ENCODE data around the gene CCDC192. TPM values are rescaled to one million over a fixed set of nuclear protein-coding genes. Genes with fewer than 3 reads are reported as not detected.
"Not testable (repeated sequence)": the region's sequence is repeated elsewhere in the genome, so short reads cannot be mapped to it uniquely, and the experiment has no call there.

Gene CCDC192
- total RNA-seq, 2 donors from 2014 or later: not detected

DNA sequence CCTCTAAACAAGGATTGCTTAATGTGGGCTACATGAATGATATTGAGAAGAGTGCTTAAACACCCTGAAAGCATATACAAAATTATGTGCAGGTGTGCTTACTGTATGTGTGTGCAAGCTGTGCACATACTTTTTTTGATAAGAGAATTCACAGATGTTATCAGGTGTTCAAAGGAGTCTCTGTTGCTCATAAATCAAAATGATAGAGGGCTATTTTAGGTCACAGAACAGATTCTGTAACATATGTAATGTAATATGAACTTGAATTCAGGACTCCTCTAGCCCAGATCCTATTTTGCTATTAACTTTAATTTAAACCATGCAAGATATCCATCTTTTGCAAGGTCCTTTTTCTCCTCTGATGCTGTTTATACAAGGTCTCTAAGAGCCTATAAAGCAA is 38.2 kb downstream of the CCDC192 start:
- DNase-seq (ENCODE audit: low spot score): no peak
- TF ChIP-seq CTCF (IDR thresholded peaks at IDR 0.05): no peak
- Histone ChIP-seq H3K27ac (no peak overlapping the region), H3K4me3 (no peak overlapping the region), H3K36me3 (no peaks in the 10 kb centered on the region), H3K4me1 (ENCODE audit: control insufficient read depth in 1 of 2, low read depth in 2 of 2) (no peaks in the 10 kb centered on the region), H3K27me3 (replicated peaks; ENCODE audit: insufficient read depth) (no peaks in the 10 kb centered on the region), H3K9me3 (no peaks in the 10 kb centered on the region)
- no peak for ATAC-seq (ENCODE audit: insufficient number of reproducible peaks, low FRiP score, low read depth)

- DNase-seq (ENCODE audit: low spot score) (no peak), ATAC-seq (ENCODE audit: insufficient number of reproducible peaks, low FRiP score, low read depth) (no peak)
- Histone ChIP-seq H3K4me1 (ENCODE audit: control insufficient read depth in 1 of 2, low read depth in 2 of 2) (no peaks in the 10 kb centered on the region), H3K27me3 (replicated peaks; ENCODE audit: insufficient read depth) (no peaks in the 10 kb centered on the region), H3K9me3 (no peaks in the 10 kb centered on the region), H3K27ac (no peak overlapping the region), H3K36me3 (no peaks in the 10 kb centered on the region), H3K4me3 (no peak overlapping the region)
- no peak for TF ChIP-seq CTCF (IDR thresholded peaks at IDR 0.05)
These were observed 41.0 kb downstream of the CCDC192 start for GRCh38 chr5:127744241-127744640.

DNA sequence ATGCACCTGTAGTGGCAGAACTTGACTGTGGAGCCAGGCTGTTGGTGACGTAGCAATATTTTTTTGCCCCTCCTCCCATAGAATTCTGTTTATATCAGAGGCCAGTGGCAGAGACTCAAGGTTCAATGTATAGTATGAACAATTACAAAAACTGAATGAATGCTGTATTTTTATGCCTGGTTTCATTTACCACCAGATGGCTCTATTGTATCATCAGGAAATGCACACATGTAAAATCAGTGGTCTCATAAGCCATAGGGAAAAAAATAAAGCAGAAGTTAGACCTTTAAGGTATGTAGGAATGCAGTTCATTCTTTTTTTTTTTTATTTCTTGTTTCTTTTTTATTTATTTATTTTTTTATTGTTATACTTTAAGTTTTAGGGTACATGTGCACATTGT is 43.6 kb downstream of the CCDC192 start:
- Histone ChIP-seq H3K27me3 (replicated peaks; ENCODE audit: insufficient read depth) (no peaks in the 10 kb centered on the region), H3K4me1 (ENCODE audit: control insufficient read depth in 1 of 2, low read depth in 2 of 2) (no peaks in the 10 kb centered on the region), H3K27ac (no peak overlapping the region), H3K9me3 (no peaks in the 10 kb centered on the region), H3K4me3 (no peak overlapping the region), H3K36me3 (no peaks in the 10 kb centered on the region)
- ATAC-seq (ENCODE audit: insufficient number of reproducible peaks, low FRiP score, low read depth): no peak
- peak; percentile 25 for TF ChIP-seq CTCF (IDR thresholded peaks at IDR 0.05)
- DNase-seq (ENCODE audit: low spot score): no peak

GRCh38 chr5:127752503-127753265 is 49.5 kb downstream of the CCDC192 start:
- not testable (repeated sequence) for H3K4me1 ChIP-seq (ENCODE audit: control insufficient read depth in 1 of 2, low read depth in 2 of 2); ATAC-seq (ENCODE audit: insufficient number of reproducible peaks, low FRiP score, low read depth); H3K9me3 ChIP-seq; H3K4me3 ChIP-seq; H3K36me3 ChIP-seq; H3K27me3 ChIP-seq (replicated peaks; ENCODE audit: insufficient read depth); DNase-seq (ENCODE audit: low spot score); H3K27ac ChIP-seq

- no peak for TF ChIP-seq CTCF (IDR thresholded peaks at IDR 0.05)
- ATAC-seq (ENCODE audit: insufficient number of reproducible peaks, low FRiP score, low read depth) (no peak), DNase-seq (ENCODE audit: low spot score) (no peak)
- H3K9me3 ChIP-seq: no peaks in the 10 kb centered on the region
- H3K4me3 ChIP-seq: no peak overlapping the region
- no peak overlapping the region for H3K27ac ChIP-seq
- no peaks in the 10 kb centered on the region for H3K27me3 ChIP-seq (replicated peaks; ENCODE audit: insufficient read depth)
- H3K4me1 ChIP-seq (ENCODE audit: control insufficient read depth in 1 of 2, low read depth in 2 of 2): no peaks in the 10 kb centered on the region
- no peaks in the 10 kb centered on the region for H3K36me3 ChIP-seq
These were observed 51.1 kb downstream of the CCDC192 start for GRCh38 chr5:127754259-127754658.

- H3K4me3 ChIP-seq: no peak overlapping the region
- H3K36me3 ChIP-seq: no peaks in the 10 kb centered on the region
- ATAC-seq (ENCODE audit: insufficient number of reproducible peaks, low FRiP score, low read depth) (no peak), DNase-seq (ENCODE audit: low spot score) (no peak)
- no peaks in the 10 kb centered on the region for H3K4me1 ChIP-seq (ENCODE audit: control insufficient read depth in 1 of 2, low read depth in 2 of 2)
- H3K27me3 ChIP-seq (replicated peaks; ENCODE audit: insufficient read depth): no peaks in the 10 kb centered on the region
- no peaks in the 10 kb centered on the region for H3K9me3 ChIP-seq
- TF ChIP-seq CTCF (IDR thresholded peaks at IDR 0.05): no peak
- no peak overlapping the region for H3K27ac ChIP-seq
These were observed 51.5 kb downstream of the CCDC192 start for GRCh38 chr5:127754706-127755105.
